ENCODE measurements around the gene ATG4D.
"Not testable (repeated sequence)": the region's sequence is repeated elsewhere in the genome, so short reads cannot be mapped to it uniquely, and the experiment has no call there.

Gene ATG4D

DNA sequence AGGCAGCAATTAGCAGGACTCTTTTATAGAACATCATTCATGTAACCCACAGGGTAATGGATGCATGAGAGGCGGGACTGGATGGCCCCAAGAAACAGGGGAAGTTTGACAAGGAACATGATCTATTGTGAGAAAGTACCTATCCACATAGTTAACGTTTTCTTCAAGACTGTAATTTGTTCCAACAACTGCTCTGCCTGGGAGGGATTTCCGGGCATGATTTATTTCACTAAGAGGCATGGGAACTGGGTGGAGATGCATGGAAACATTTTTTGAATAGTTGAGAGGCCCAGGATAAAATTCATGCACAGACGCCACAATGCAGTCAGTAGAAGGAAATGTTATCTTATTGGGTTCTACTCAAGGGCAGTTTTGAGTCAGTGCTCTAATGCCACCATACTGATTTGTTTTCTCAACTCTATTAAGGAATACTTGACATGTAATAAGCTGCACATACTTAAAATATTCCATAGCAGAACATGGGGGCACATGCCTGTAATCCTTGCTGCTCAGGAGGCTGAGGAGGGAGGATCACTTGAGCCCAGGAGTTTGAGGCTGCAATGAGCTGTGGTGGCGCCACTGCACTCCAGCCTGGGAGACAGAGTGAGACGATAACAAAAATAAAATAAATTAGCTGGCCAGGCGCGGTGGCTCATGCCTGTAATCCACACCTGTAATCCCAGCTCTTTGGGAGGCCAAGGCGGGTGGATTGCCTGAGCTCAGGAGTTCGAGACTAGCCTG, 9.9 kb upstream of the ATG4D start:
- TF ChIP-seq, protein P1, sequence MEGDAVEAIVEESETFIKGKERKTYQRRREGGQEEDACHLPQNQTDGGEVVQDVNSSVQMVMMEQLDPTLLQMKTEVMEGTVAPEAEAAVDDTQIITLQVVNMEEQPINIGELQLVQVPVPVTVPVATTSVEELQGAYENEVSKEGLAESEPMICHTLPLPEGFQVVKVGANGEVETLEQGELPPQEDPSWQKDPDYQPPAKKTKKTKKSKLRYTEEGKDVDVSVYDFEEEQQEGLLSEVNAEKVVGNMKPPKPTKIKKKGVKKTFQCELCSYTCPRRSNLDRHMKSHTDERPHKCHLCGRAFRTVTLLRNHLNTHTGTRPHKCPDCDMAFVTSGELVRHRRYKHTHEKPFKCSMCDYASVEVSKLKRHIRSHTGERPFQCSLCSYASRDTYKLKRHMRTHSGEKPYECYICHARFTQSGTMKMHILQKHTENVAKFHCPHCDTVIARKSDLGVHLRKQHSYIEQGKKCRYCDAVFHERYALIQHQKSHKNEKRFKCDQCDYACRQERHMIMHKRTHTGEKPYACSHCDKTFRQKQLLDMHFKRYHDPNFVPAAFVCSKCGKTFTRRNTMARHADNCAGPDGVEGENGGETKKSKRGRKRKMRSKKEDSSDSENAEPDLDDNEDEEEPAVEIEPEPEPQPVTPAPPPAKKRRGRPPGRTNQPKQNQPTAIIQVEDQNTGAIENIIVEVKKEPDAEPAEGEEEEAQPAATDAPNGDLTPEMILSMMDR (IDR thresholded peaks at IDR 0.05; ENCODE audit: borderline replicate concordance, insufficient read depth, low read depth, low read length) = no peak
- no peak overlapping the region for H3K4me3 ChIP-seq (ENCODE audit: low read depth, low read length)

DNA sequence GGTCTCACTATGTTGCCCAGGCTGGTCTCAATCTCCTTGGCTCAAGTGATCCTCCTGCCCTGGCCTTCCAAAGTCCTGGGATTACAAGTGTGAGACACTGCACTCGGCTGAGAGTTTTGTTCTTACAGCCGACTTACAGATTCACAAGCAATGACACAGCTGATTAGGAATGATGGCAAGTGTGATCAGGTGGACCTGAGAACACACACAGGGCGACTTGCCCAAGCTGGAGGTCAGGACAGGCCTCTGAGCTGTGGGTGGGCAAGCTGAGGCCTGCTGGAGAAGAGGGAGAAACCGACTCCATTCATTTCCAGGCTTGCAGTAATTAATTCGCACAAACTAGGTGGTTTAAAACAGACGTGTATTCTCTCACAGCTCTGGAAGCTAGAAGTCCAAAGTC, 8.1 kb upstream of the ATG4D start:
- H3K4me3 ChIP-seq (ENCODE audit: low read depth, low read length) = no peak overlapping the region
- TF ChIP-seq, protein P1 (IDR thresholded peaks at IDR 0.05; ENCODE audit: borderline replicate concordance, insufficient read depth, low read depth, low read length) = no peak

DNA sequence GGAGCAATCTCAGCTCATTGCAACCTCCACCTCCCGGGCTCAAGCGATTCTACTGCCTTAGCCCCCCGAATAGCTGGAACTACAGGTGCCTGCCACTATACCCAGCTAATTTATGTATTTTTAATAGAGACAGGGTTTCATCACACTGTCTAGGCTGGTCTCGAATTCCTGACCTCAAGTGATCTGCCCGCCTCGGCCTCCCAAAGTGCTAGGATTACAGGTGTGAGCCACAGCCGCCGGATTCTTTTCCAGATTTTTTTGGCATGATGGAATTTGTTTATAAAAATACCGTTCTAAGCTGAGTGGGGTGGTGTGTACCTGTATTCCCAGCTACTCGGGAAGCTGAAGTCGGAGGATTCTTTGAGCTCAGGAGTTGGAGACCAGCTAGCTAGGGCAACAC, 6.0 kb upstream of the ATG4D start:
- H3K4me3 ChIP-seq (ENCODE audit: low read depth, low read length) = no peak overlapping the region
- TF ChIP-seq, protein P1 (IDR thresholded peaks at IDR 0.05; ENCODE audit: borderline replicate concordance, insufficient read depth, low read depth, low read length) = no peak

DNA sequence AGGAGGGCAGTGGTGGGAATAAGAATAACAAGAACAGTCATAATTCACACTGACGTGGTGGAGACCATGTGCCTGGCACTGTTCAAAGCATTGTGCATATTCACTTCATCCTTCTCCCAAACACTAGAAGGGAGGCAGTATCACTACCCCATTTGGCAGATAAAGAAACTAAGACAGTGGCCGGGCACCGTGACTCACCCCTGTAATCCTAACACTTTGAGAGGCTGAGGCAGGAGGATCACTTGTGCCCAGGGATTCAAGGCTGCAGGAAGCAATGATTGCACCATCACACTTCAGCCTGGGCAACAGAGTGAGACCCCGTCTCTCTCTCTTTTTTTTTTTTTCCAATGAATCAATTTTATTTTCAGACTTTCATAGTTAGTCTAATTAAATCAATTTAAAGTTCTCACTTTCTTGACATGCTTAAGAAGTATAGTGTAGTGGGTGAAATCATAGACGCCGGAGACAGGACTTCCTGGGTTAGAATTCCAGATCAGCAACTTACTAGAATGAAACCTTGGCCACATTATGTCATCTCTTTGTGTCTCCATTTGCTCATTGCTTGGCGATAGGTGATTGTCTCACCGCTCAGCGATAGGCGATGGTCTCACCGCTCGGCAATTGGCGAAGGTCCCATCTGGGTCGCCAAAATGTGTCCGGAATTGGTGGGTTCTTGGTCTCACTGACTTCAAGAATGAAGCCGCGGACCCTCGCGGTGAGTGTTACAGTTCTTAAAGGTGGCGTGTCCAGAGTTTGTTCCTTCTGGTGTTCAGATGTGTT, 5.3 kb upstream of the ATG4D start:
- TF ChIP-seq, protein P1 (IDR thresholded peaks at IDR 0.05; ENCODE audit: borderline replicate concordance, insufficient read depth, low read depth, low read length) = no peak
- H3K4me3 ChIP-seq (ENCODE audit: low read depth, low read length) = no peak overlapping the region

DNA sequence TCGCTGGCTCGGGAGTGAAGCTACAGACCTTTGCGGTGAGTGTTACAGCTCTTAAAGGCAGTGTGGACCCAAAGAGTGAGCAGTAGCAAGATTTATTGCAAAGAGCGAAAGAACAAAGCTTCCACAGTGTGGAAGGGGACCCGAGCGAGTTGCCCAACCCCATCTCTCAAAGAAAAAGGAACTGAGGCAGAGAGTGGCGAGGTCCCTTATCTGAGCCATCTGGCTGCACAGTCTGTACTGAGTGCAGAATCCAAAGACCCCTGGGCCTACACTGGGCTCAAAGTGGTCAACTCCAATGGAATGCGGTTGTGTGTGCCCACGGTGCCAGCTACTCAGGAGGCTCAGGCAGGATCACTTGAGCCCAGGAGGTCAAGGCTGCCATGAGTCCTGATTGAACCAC, 4.7 kb upstream of the ATG4D start:
- not testable (repeated sequence) for H3K4me3 ChIP-seq (ENCODE audit: low read depth, low read length)

DNA sequence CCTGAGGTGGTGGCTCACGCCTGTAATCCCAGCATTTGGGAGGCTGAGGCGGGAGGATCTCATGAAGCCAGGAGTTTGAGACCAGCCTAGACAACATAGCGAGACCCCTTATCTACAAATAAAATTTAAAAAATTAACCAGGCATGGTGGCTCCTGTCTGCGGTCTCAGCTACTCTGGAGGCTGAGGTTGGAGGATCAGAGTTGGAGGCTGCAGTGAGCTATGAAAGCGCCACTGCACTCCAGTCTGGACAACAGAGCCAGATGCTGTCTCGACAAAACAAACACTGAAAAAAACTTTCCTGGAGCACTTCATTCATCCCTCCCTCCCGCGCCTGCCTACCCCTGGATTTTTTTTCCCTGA, 665 bp upstream of the ATG4D start:
- peak overlapping the region; percentile 92 for H3K4me3 ChIP-seq (ENCODE audit: low read depth, low read length)
- TF ChIP-seq, protein P1 (IDR thresholded peaks at IDR 0.05; ENCODE audit: borderline replicate concordance, insufficient read depth, low read depth, low read length) = no peak

DNA sequence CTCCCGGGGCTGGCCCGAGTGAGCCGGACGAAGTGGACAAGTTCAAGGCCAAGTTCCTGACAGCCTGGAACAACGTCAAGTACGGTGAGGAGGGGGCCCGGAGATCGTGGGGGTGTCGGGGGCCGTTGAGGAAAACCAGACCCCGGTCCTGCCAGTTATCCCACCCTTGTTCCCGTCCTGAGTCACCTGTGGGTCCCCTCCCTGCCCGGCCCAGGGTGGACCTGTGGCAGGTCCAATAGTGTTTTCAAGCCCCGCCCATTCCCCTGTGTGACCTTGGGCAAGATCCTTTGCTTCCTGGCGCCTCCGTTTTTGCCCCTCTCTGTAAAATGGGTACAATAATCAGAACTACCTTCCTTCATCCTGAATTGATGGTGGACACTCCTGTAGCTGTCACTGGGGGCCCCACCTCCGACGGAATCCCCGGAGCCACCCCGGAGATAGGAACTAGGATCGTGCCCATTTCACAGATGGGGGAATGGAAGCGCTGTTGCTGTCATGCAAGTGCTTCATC, 593 bp downstream of the ATG4D start:
- TF ChIP-seq, protein P1 (IDR thresholded peaks at IDR 0.05; ENCODE audit: borderline replicate concordance, insufficient read depth, low read depth, low read length) = no peak
- H3K4me3 ChIP-seq (ENCODE audit: low read depth, low read length) = peak overlapping the region; percentile 92

All from GM12875 (cell line).